T-helper 9 cell (primary cell): ENCODE data around the gene ENGASE.
A peak's percentile ranks its signal among the peaks of the same experiment; 100 is the strongest.
"Not testable (repeated sequence)": the region's sequence is repeated elsewhere in the genome, so short reads cannot be mapped to it uniquely, and the experiment has no call there.

Experiments used
- DNase-seq: peaks from one replicate; pipeline ENCODE4 v3.0.0-alpha.2; 2020

ENGASE gene

GRCh38 chr17:79054200-79054960, 20.2 kb upstream of the ENGASE start:
- no peak for DNase-seq

- DNase-seq: no peak
Measured at GRCh38 chr17:79055197-79055596, 19.4 kb upstream of the ENGASE start.

- DNase-seq: no peak
Measured at GRCh38 chr17:79057737-79058385, 16.8 kb upstream of the ENGASE start.

GRCh38 chr17:79062691-79063090, 11.9 kb upstream of the ENGASE start:
- DNase-seq: no peak

- DNase-seq: no peak
Measured at GRCh38 chr17:79064026-79064425, 10.6 kb upstream of the ENGASE start.

- peak; percentile 50 for DNase-seq
Measured at GRCh38 chr17:79065105-79065670, 9.4 kb upstream of the ENGASE start.

- DNase-seq: no peak
Measured at GRCh38 chr17:79066963-79067362, 7.7 kb upstream of the ENGASE start.

- no peak for DNase-seq
Measured at GRCh38 chr17:79070266-79070880, 4.3 kb upstream of the ENGASE start.

- no peak for DNase-seq
Measured at GRCh38 chr17:79071161-79071740, 3.4 kb upstream of the ENGASE start.

- no peak for DNase-seq
Measured at GRCh38 chr17:79072544-79072943, 2.1 kb upstream of the ENGASE start.

GRCh38 chr17:79073016-79073705, 1.5 kb upstream of the ENGASE start:
- no peak for DNase-seq

- DNase-seq: no peak
Measured at GRCh38 chr17:79073706-79074088, 927 bp upstream of the ENGASE start.

GRCh38 chr17:79074121-79074648, 439 bp upstream of the ENGASE start:
- DNase-seq: not testable (repeated sequence)

- no peak for DNase-seq
Measured at GRCh38 chr17:79075446-79075750, 774 bp downstream of the ENGASE start.

GRCh38 chr17:79075861-79076406, 1.3 kb downstream of the ENGASE start:
- DNase-seq: no peak

GRCh38 chr17:79077587-79077986, 3.0 kb downstream of the ENGASE start:
- DNase-seq: no peak

- no peak for DNase-seq
Measured at GRCh38 chr17:79078476-79079190, 4.0 kb downstream of the ENGASE start.

- no peak for DNase-seq
Measured at GRCh38 chr17:79079421-79080200, 5.0 kb downstream of the ENGASE start.

- no peak for DNase-seq
Measured at GRCh38 chr17:79080349-79080748, 5.7 kb downstream of the ENGASE start.

GRCh38 chr17:79080761-79081290, 6.2 kb downstream of the ENGASE start:
- no peak for DNase-seq
